Sigmoid colon (tissue), 4 donors: Measurements from ENCODE around the gene ZNF786.

Source experiments
- POLR2AphosphoS5 ChIP-seq, 4 donors: sonication (generic); formaldehyde crosslinking; IDR thresholded peaks; one replicate each; pipeline ENCODE4 v1.6.1; 2017; ENCODE audit warnings: antibody characterized with exemption in 4 of 4
- TF ChIP-seq, protein P1 (sequence below), 4 experiments: fragments of 450-650 bp in 3 of 4; fragments of 200-600 bp in 1 of 4; IDR thresholded peaks; one replicate each; pipeline ENCODE4 v1.5.1; 2016 to 2019; ENCODE audit warnings: antibody characterized with exemption in 4 of 4, mild to moderate bottlenecking in 3 of 4, moderate library complexity in 2 of 4

DNA sequence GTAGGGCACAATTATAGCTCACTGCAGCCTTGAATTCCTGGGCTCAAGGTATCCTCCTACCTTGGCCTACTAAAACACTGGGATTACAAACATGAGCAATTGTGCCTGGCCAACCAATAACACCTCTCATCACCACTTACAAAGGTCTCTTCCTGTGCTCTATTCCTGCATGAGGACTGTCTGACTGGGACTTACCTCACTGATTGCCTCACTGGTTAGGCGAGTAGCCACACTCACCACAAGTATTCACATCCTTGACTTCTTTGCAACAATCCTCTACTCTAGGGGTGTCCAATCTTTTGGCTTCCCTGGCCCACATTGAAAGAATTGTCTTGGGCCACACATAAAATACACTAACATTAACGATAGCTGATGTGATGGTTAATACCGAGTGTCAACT lies 39.6 kb downstream of the ZNF786 start:
- no peak for TF ChIP-seq POLR2AphosphoS5 (IDR thresholded peaks at IDR 0.05)
- TF ChIP-seq, protein P1, sequence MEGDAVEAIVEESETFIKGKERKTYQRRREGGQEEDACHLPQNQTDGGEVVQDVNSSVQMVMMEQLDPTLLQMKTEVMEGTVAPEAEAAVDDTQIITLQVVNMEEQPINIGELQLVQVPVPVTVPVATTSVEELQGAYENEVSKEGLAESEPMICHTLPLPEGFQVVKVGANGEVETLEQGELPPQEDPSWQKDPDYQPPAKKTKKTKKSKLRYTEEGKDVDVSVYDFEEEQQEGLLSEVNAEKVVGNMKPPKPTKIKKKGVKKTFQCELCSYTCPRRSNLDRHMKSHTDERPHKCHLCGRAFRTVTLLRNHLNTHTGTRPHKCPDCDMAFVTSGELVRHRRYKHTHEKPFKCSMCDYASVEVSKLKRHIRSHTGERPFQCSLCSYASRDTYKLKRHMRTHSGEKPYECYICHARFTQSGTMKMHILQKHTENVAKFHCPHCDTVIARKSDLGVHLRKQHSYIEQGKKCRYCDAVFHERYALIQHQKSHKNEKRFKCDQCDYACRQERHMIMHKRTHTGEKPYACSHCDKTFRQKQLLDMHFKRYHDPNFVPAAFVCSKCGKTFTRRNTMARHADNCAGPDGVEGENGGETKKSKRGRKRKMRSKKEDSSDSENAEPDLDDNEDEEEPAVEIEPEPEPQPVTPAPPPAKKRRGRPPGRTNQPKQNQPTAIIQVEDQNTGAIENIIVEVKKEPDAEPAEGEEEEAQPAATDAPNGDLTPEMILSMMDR (IDR thresholded peaks at IDR 0.05), result no peak
